Hepatocyte (in vitro differentiated cells): ENCODE results near the gene TBX10. TPM values are rescaled to one million over a fixed set of nuclear protein-coding genes. Genes with fewer than 3 reads are reported as not detected.
A peak's percentile ranks its signal among the peaks of the same experiment; 100 is the strongest.

Experiments used
- DNase-seq: peaks from one replicate; pipeline ENCODE4 v3.0.0-alpha.2; 2016; ENCODE audit warnings: low spot score
- H2AFZ ChIP-seq: fragments of 200-600 bp; sonication (generic); 2 replicates; pipeline ENCODE4 v1.6.0; 2016; ENCODE audit warnings: antibody characterized with exemption, mild to moderate bottlenecking
- H3K27ac ChIP-seq: fragments of 200-600 bp; sonication (generic); 2 replicates; pipeline ENCODE4 v1.5.1; 2016; ENCODE audit warnings: mild to moderate bottlenecking
- H3K27me3 ChIP-seq: fragments of 200-600 bp; sonication (generic); 2 replicates; pipeline ENCODE4 v1.6.1; 2016
- H3K36me3 ChIP-seq: fragments of 200-600 bp; sonication (generic); replicated peaks from 2 replicates; pipeline ENCODE4 v1.5.1; 2016; ENCODE audit warnings: low read depth; ENCODE audit not compliant: insufficient read depth
- H3K4me1 ChIP-seq: fragments of 200-600 bp; sonication (generic); 2 replicates; pipeline ENCODE4 v1.5.1; 2016; ENCODE audit warnings: mild to moderate bottlenecking, moderate library complexity; ENCODE audit not compliant: insufficient read depth
- H3K4me2 ChIP-seq: fragments of 200-600 bp; sonication (generic); 2 replicates; pipeline ENCODE4 v1.6.0; 2016
- H3K4me3 ChIP-seq: fragments of 200-600 bp; sonication (generic); 2 replicates; pipeline ENCODE4 v1.5.1; 2016; ENCODE audit warnings: mild to moderate bottlenecking
- H3K79me2 ChIP-seq: fragments of 200-600 bp; sonication (generic); 2 replicates; pipeline ENCODE4 v1.6.0; 2017; ENCODE audit warnings: mild to moderate bottlenecking
- H3K9me2 ChIP-seq: fragments of 200-600 bp; sonication (generic); replicated peaks from 2 replicates; pipeline ENCODE4 v1.6.0; 2017; ENCODE audit warnings: mild to moderate bottlenecking; ENCODE audit not compliant: insufficient read depth
- H3K9me3 ChIP-seq: fragments of 200-600 bp; sonication (generic); 2 replicates; pipeline ENCODE4 v1.5.1; 2016; ENCODE audit warnings: low read depth, mild to moderate bottlenecking
- H4K20me1 ChIP-seq: fragments of 200-600 bp; sonication (generic); 2 replicates; pipeline ENCODE4 v1.6.0; 2016; ENCODE audit warnings: mild to moderate bottlenecking; ENCODE audit not compliant: insufficient read depth, poor library complexity, severe bottlenecking
- EZH2 ChIP-seq: fragments of 200-600 bp; sonication (generic); IDR thresholded peaks from 2 replicates; pipeline ENCODE4 v1.6.1; 2016; ENCODE audit warnings: antibody characterized with exemption, mild to moderate bottlenecking, borderline replicate concordance
- EZH2phosphoT487 ChIP-seq: fragments of 200-600 bp; sonication (generic); IDR thresholded peaks from one replicate; pipeline ENCODE4 v1.6.1; 2018; ENCODE audit warnings: antibody characterized with exemption, mild to moderate bottlenecking, low read depth, moderate library complexity; ENCODE audit not compliant: unreplicated experiment, severe bottlenecking
- WGBS: methylation state at CpG from one replicate; pipeline ENCODE4 v1.1.6; 2016; ENCODE audit warnings: low lambda C conversion rate; ENCODE audit errors: missing lambda C conversion rate; 5-methylcytosine and 5-hydroxymethylcytosine counted together
- polyA plus RNA-seq: library from polyadenylated mRNA; unstranded; fragments of >200 nt; fragmentation: Nextera tagmentation; extraction: Ambion mirVana; gene quantifications from 2 replicates; pipeline ENCODE4 v1.2.1, GENCODE V29; 2016
- total RNA-seq: library from RNA; depleted of rRNA; stranded (reverse); fragments of >200 nt; gene quantifications from 2 replicates; pipeline ENCODE4 v1.2.3, GENCODE V29; 2014
- TF ChIP-seq, protein P1 (sequence below): fragments of 200-600 bp; sonication (generic); IDR thresholded peaks from 2 replicates; pipeline ENCODE4 v1.5.1; 2016; ENCODE audit warnings: antibody characterized with exemption, mild to moderate bottlenecking; ENCODE audit not compliant: poor library complexity

The TBX10 gene
- total and polyA plus RNA-seq, 2 experiments from 2014 or later: 0.34 to 0.70 TPM

DNA sequence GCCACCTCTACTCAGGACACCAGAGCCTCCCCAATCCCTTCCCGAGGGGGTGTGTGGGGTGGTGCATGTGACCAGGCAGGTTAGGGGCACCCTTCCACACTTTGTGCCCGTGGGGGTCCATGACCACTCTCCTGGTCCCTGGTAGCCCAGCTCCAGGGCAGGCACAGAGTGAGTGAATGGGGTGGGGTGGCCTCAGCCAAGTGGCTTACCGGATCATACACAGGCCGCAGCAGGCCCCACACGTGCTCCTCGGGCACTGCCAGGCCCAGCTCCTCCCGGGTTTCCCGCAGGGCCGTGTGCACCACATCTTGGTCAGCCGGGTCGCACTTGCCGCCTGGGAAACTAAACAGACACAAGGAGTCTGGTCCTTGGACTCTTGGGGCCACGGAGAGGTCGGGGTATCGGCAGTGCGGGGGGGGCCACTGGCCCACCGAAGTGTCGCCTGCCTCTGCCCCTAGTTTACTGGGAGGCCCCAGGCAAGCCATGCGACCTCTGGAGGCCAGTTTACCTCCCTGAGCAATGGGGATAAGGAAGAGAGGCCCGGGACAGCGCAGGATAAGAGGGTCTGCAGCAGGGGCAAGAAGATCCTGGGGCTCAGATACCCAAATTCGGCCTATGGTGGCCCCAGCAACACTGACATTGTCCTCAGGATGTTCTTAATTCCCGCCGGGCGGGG lies 10.7 kb downstream of the TBX10 start:
- TF ChIP-seq, protein P1, sequence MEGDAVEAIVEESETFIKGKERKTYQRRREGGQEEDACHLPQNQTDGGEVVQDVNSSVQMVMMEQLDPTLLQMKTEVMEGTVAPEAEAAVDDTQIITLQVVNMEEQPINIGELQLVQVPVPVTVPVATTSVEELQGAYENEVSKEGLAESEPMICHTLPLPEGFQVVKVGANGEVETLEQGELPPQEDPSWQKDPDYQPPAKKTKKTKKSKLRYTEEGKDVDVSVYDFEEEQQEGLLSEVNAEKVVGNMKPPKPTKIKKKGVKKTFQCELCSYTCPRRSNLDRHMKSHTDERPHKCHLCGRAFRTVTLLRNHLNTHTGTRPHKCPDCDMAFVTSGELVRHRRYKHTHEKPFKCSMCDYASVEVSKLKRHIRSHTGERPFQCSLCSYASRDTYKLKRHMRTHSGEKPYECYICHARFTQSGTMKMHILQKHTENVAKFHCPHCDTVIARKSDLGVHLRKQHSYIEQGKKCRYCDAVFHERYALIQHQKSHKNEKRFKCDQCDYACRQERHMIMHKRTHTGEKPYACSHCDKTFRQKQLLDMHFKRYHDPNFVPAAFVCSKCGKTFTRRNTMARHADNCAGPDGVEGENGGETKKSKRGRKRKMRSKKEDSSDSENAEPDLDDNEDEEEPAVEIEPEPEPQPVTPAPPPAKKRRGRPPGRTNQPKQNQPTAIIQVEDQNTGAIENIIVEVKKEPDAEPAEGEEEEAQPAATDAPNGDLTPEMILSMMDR: no peak
- TF ChIP-seq EZH2phosphoT487: no peak
- H3K4me1 ChIP-seq: peaks cover 13% of the 10 kb centered on the region
- H4K20me1 ChIP-seq: no peaks in the 10 kb centered on the region
- no peak overlapping the region for H2AFZ ChIP-seq
- H3K36me3 ChIP-seq: no peaks in the 10 kb centered on the region
- no peak for DNase-seq
- peak overlapping the region; percentile 98 for H3K4me2 ChIP-seq
- no peaks in the 10 kb centered on the region for H3K9me3 ChIP-seq
- 57% methylated on average over 25 of the region's 25 CpGs for whole genome bisulfite sequencing
- H3K79me2 ChIP-seq: no peaks in the 10 kb centered on the region
- H3K27me3 ChIP-seq: no peaks in the 10 kb centered on the region
- no peak overlapping the region for H3K27ac ChIP-seq
- H3K4me3 ChIP-seq: no peak overlapping the region
- H3K9me2 ChIP-seq: no peaks in the 10 kb centered on the region

DNA sequence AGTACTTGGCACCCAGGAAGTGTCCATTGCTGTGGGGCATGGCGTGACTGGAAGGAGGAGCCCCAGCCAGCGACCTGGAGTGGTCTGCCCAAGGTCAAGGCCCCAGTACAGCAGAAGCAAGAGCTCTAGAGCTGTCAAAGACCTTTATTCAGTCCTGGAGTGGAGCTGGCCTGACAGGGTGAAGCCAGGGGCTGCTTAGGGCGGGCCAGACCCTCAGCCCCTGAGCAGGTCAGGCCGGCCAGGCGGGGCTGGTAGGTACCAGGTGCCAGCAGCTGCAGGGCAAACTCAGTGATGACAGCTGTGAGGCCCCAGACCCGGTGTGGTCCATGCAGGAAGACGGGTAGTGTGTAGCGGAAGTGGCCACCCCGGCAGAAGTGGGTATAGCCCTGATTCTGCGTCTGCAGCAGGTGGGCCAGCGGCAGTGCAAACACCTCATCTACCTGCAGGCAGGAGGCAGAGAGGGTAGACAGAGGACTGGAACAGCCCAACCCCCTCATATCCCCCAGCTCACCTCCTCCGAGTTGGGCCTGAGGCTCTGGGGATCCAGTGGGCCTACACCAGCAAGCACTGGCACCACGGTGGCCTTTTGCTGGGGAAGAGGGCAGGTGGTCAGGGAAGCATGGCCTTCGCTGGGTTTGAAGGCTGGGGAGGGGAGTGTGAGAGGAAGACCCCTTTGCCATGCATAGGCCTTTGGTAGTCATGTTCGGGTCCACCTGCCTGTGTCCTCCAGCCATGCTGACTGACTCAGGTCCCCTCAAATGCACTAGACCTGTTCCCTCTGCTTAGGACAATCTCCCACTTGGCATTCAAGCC lies 11.5 kb downstream of the TBX10 start:
- no peak for DNase-seq
- H2AFZ ChIP-seq: no peak overlapping the region
- no peaks in the 10 kb centered on the region for H3K27me3 ChIP-seq
- H3K36me3 ChIP-seq: no peaks in the 10 kb centered on the region
- H3K27ac ChIP-seq: no peak overlapping the region
- H3K9me2 ChIP-seq: no peaks in the 10 kb centered on the region
- H3K4me1 ChIP-seq: peaks cover 13% of the 10 kb centered on the region
- TF ChIP-seq EZH2: no peak
- TF ChIP-seq, protein P1: no peak
- no peak for TF ChIP-seq EZH2phosphoT487
- no peaks in the 10 kb centered on the region for H3K9me3 ChIP-seq
- no peaks in the 10 kb centered on the region for H4K20me1 ChIP-seq
- no peak overlapping the region for H3K4me2 ChIP-seq
- 79% methylated on average over 15 of the region's 15 CpGs for WGBS
- H3K79me2 ChIP-seq: no peaks in the 10 kb centered on the region
- H3K4me3 ChIP-seq: no peak overlapping the region

DNA sequence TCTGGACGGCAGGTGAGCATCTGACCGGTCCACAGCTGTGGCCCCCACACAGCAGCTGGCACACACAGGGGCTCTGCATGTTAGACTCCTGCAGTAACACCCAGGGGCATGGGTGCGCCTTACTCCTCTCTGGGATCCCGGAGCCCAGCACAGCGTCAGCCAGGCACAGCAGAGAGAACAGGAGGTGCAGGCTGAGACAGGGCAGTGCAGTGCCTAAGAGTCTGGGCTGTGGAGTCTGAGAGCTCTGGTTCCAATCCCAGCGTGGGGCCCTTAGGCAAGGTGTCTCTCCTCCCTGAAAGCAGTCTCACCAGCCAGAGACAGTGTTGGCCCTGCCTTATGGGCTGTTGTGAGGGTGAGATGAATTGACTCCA lies 12.1 kb downstream of the TBX10 start:
- Histone ChIP-seq H3K79me2 (no peaks in the 10 kb centered on the region), H3K27me3 (no peaks in the 10 kb centered on the region), H3K9me3 (no peaks in the 10 kb centered on the region), H3K27ac (no peak overlapping the region), H3K4me3 (no peak overlapping the region), H3K36me3 (no peaks in the 10 kb centered on the region), H3K9me2 (no peaks in the 10 kb centered on the region), H2AFZ (no peak overlapping the region), H3K4me2 (no peak overlapping the region), H3K4me1 (peaks cover 13% of the 10 kb centered on the region), H4K20me1 (no peaks in the 10 kb centered on the region)
- DNase-seq: no peak
- TF ChIP-seq EZH2phosphoT487 (no peak), EZH2 (no peak)
- TF ChIP-seq, protein P1: no peak
- 81% methylated on average over 6 of the region's 6 CpGs for WGBS
